Stimulated activated CD8-positive, alpha-beta memory T cell treated with anti-CD3 and anti-CD28 coated beads, Interleukin-7, amount 100 ng/mL, for 1 hour (primary cell): ENCODE measurements around the gene LRRC55.

Source experiments
- DNase-seq, 2 donors: peaks; one replicate each; pipeline ENCODE4 v3.0.0-alpha.2; 2020; ENCODE audit warnings: low read depth in 2 of 2

Gene LRRC55, protein sequence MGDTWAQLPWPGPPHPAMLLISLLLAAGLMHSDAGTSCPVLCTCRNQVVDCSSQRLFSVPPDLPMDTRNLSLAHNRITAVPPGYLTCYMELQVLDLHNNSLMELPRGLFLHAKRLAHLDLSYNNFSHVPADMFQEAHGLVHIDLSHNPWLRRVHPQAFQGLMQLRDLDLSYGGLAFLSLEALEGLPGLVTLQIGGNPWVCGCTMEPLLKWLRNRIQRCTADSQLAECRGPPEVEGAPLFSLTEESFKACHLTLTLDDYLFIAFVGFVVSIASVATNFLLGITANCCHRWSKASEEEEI

DNA sequence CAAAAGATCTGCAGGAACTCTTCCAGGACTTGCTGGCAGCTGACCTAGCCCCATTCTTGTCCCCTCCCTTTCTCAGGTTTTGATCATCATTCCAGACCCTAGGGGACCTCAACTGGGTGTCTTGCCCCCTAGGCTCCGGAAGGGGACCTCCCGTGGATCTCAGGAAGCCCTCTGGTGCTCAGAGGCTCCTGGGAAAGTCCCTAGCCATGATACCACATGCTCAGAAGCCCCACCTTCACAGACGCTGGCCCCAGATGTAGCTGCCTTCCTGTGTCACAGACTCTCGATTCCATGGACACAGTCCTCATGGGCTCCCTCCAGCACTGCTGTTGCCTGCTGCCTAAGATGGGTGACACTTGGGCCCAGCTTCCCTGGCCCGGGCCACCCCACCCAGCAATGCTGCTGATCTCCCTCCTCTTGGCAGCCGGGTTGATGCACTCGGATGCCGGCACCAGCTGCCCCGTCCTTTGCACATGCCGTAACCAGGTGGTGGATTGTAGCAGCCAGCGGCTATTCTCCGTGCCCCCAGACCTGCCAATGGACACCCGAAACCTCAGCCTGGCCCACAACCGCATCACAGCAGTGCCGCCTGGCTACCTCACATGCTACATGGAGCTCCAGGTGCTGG lies at the start of gene LRRC55:
Gene LRRC55, plus strand, starts transcription at position 276 of the 628 bp plus-strand sequence. Its CDS starts 70 bp downstream, at position 346.
- DNase-seq: no peak

DNA sequence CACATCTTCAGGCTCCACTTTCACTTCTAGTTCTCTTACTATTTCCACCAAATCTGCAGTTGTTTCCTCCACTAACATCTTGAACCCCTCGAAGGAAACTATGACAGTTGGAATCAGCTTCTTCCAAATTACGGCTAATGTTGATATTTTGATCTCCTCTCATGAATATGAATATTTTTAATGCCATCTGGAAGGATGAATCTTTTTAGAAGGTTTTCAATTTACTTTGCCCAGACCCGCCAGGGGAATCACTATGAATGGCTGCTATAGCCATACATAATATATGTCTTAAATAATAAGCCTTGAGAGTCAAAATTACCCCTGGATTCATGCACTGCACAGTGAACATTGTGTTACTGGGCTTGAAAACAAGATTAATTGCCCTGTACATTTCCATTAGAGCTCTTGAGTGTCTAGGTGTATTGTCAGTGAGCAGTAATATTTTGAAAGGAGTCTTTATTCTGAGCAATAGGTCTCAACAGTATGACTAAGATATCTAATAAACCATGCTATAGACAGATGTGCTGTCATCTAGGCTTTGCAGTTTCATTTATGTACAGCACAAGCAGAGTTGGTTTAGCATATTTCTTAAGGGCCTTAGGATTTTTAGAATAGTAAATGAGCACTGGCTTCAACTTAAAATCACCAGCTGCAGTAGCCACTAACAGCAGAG lies 48.3 kb upstream of the LRRC55 start:
- no peak for DNase-seq

DNA sequence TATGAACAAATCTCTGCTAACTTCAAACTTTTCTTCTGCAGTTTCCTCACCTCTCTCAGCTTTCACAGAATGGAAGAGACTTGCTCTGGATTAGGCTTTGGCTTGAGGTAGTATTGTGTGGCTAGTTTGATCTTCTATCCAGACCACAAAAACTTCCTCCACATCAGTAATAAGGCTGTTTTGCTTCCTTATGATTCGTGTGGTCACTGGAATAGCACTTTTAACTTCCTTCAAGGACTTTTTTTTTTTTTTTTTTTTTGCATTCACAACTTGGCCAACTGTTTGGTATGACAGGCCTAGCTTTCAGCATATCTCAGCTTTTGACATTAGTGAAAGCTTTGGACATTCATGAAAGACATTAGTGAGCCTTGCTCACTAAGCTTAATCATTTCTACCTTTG lies 47.5 kb upstream of the LRRC55 start:
- DNase-seq: no peak

DNA sequence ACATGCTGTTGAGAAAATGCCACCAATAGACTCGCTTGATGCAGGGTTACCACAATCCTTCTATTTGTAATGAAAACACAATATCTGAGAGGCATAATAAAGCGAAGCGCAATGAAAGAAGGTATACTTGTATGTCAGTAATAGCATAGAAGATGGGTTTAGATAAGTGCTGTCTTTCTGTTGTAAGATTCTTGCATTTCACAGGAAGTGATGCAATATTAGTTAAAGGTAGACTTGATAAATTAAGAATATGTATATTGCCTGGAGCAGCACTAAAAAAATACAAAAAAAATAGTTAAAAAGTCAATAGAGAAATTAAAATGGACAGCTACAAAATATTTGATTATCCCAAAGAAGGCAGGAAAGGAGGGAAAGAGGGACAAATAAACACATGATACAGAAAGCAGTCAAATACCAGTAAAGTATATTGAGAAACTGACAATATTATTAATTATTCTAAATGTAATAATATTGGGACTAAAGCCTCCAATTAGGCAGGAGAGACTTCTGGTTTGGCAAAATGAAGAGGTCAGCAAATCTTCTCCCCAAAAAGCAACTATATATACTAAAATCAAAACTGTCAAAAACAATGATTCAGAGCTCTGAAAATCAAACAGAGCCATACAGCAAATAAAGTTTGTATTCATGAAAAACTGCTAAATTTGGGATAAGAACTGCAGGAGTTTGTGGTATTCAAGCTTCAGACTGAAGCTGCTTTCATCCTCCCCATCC lies 46.6 kb upstream of the LRRC55 start:
- DNase-seq: no peak

DNA sequence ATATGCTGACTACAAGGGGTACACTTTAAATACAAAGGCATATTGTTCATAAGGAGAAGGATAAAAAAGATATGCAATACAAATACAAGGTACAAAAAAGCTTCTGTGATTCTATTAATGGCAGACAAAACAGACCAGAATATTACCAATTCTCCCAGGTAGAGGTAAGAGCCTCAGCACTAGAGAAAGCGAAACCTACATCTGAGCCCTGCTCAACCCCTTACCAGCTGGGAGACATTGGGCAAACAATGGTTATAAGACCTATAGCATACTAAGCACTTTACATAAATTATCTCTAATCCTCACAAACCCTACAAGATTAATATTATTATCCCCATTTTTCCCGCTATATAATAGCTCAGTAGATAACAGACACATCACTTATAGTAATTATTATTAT lies 41.2 kb upstream of the LRRC55 start:
- DNase-seq: no peak

DNA sequence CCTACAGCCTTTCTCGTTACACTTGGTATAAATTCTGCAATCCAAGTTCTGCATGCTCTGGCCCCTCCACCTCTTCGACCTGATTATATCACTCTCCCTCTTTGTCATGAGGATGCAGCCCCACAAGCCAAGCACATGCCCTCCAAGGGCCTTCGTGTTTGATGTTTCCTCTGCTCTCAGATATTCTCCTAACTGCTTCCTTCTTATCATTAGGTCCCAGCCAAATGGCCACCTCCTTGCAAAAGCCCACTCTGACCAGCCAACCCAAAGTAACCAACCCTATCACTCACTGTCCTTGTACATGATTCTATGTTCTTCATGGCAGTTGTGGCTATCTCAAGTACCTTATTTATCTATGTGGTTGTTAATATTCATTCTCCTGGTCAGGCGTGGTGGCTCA lies 38.3 kb upstream of the LRRC55 start:
- DNase-seq: no peak

DNA sequence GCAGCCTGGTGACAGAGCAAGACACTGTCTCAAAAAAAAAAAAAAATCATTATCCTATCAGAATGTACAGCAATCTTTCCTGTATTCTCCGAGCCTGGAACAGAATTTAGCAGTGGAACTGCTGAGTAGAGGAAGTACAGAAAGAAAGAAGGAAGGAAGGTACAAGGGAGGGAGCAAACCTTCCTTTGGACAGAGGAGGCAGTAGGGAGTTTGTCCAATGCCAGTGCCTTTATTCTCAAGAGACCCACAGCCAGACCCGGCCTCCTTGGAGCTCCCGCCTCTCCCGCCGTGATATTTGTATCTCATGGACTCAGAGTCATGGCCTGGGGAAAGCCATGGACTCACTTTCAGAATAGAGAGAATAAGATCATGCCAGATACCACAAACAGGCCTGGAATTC lies 37.7 kb upstream of the LRRC55 start:
- DNase-seq: no peak

DNA sequence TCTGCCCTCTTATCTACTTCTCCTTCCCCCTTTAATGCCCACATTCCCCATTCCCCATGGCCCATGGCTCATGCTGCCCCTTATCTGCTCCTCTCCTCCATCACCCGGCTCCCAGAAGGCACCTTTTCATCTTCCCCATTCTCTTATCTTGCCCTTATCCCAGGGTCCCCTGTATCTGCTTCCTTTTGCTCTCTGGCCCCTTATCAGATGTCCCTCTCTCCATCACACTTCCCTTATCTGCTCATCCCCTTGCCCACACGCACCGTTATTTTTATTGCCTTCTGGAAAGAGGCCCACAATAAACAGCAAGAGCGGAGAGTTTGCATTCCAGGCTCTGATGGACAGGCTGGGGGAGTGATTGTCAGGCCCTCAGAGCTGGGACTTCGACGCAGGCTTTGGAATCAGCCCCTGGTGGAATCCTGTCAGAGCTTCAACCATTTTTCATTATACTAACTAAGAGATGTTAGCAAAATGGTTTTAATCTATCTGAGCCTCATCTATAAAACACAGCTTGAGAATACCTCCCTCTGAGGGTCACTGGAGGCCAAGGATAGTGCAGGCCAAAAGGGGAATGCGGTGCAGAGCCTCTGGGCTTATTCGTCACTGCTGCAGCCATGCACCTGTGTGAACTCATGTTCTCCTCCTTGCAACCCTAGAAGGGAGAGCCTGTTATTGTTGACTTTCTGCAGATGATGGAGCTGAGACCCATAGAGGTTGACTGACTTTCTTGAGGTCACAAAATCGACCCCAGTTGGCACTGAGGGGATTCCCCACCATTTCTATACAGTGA lies 37.0 kb upstream of the LRRC55 start:
- no peak for DNase-seq

DNA sequence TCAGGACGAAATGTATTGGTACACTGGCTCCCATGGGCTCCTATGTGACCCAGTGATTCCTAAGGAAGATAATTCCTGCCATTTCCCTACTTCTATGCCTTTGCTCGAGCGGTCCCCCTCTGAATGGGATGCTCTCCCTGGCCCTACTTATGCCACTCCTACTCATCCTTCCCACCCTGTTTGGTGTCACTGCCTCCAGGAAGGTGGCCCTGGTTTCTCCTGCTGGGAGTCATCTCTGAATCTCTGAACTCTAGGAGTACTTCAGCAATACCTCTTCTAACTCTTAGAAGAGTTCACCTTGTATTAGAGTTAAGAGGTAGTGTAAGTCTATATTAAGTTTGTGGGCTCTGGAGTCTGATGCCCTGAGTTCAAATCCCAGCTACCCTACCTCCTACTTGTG lies 35.5 kb upstream of the LRRC55 start:
- DNase-seq: no peak

DNA sequence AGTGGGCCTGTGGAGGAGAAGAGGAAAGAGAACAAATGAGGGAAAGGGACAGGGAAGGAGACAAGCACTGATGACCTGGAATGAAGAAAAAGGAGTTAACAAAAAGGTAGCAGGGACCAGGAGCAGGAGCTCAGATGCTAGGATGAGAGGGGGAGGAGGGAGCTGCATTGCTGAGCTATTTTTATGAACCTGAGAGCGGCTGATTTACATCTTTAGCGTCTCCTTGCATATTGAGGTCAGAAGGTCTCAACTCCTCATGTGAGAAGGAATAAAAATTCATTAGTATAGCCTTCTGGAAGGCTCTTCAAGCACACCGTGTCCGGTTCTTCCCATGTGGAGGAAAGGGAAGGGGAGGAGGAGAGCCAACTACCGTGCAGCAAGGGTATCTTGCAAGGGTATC lies 33.1 kb upstream of the LRRC55 start:
- no peak for DNase-seq

DNA sequence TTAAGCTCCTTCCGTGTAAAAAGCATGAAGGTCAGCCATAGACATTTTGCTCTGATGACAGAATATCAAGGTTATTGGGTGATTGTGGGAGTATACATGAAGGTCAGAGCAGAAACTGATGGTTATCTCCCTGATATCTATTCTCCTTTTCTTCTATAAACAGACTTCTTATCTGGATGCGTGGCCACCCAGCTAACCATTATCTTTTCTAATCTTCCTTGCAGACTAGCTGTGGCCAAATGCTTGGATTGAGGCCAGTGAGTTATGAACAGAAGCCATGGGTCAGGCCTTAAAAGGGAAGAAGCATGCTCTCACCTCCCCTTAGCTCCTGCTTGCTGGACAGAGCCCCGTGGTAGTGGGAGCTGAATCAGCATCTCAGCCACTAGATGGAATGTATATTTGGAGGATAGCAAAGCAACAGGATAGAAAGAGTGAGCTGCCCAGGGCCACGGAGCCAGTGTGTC lies 31.3 kb upstream of the LRRC55 start:
- no peak for DNase-seq

DNA sequence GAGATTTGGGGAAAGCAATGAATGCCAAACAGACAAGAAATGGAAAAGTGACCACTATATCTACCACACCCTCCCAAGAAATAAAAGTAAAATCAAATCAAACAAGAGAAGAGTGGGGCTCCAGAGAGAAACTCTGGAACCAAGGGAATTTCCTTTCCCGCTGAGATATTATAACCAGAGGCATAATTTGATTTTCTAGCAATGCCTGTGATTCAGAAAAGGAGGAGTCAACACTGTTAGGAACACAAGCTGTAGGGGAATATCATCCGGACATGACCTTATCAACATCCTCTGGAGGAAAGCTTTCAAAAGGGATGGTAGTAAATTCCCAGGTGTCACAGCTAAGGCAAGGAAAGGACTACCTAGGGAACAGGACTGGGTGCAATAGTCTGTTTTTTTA lies 29.6 kb upstream of the LRRC55 start:
- DNase-seq: no peak

DNA sequence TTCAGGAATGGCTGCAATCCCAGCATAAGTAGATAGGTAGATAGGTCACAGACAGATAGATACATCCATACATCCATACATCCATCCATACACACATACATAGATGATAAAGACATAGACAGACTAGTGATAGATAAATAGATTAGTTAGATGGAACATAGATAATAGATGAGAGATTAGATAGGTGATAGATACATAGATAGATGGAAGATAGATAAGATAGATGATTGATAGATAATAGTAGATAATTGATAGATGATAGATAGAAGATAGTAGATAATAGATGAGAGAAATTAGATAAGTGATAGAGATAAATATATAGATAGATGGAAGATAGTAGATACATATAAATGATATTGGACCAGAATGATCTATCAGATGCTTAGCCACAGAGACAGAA lies 28.3 kb upstream of the LRRC55 start:
- no peak for DNase-seq

DNA sequence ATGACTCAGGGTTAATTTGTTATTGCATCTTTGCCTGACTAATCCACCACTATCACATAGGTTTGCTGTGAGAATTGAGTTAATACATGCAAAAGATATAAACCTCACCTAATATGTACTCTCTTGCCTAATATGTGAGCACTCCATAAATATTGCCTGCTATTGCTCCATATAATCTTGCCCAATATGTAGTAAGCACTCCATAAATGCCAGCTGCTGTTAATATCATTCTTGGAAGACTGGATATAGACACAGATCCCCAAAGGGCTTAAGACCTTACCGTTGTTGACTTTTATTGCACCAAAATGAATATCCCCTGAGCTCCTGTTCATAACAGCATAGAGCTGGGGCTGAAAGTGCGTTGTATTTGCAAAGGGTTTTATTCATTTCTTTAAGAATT lies 27.0 kb upstream of the LRRC55 start:
- no peak for DNase-seq

DNA sequence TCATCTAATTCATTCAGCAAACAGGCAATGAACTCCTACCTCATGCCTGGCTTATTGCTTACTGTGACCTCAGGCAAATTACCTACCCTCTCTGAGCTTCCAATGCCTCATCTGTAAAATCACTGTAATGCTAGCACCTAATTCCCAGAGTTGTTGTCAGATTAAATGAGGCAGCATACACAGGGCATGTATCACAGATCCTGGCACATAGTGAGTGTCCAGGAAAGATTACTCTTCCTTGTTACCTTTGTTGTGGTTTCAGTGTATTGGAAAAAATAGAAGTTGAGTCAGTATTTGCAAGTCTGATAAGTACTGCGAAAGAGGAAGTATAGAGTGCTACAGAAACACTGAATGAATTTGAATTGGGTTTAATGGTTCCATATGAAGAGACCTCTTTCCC lies 26.4 kb upstream of the LRRC55 start:
- DNase-seq: no peak

DNA sequence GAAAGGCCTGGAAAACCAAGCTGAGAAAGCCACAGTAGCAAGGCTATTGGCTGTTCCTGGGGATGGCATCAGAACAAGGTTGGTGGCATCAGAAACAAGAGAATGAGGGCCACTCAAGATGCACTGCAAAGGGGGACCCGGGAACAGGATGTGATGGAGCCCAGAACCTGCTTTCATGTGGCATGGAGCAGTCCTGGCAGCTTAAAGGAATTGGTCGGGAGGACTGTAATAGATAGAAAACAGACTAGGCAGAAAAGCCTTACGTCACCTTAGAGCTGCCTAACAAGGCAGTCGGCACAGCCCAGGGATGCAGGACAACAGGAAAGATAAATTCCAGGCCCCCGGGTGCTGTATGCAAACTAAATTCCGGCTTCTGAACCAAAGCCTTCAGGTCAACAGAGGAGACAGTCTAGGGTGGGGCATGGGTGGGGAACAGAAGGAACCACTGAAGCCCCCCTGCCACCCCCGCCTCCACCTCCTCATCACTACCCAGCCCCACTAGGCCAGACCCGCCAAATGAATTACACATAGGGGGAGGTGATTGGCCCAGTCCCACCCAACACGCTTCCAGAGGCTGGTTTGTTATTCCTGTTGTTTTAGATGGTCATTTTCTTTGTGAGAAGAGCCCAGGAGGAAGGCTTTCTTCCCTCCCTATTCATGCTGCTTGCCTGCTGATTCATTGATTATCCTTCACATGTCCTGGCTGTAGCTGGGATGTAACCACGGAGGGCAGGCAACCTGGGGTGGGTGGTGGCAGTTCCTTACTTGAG lies 25.7 kb upstream of the LRRC55 start:
- DNase-seq: no peak

DNA sequence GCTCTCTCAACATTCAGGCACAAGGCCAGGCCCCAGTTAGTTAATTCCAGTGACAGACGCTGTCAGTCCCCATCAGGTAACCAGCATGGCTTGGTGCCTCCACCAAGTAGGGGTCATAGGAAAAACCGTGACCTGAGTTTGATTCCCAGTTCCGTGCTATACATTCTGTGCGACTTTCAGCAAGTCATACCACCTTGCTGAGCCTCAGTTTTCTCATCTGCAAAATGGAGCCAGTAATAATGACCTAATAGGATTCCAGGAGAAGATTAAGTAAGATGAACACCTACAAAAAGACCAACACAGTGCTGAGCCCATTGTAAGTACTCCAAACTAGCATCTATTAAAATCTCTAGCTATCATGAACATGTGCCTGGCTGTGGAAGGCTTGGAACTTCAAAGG lies 24.8 kb upstream of the LRRC55 start:
- DNase-seq: no peak

DNA sequence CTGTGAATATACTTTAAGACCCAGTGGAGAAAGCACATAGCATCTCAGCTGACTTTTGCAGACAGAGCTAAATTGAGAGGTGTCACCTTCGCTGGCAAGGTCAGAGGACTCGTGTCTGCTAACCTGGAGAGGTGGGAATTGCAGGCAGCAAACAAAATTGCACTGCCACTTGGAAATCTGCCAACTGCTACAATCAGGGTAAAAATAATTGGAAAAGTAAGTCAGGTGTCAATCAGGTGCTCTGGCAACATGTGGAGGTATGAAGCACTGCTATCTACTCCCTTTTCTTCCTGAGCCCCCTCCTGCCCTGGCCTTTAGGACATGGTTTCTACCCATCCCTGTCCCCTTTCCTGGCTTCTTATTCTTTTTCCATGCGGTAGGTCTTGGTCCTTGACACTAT lies 24.1 kb upstream of the LRRC55 start:
- DNase-seq: no peak

DNA sequence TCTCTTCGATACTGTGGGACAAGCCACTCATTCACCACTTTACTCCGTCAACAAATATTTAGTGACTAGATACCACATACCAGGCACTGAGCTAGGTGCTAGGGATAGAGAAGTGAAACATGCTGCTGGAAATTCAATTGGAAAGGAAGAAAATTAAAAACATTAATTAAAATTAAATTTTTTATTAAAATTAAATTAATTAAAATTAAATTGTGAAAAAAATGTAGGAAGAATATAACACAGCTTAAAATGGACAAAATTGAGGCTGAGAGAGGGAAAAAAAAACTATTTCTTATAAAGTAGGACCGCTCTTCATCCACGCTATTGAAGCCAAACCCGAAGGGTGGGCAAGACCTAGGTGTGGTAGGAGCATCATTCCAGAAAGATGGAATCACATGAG lies 23.6 kb upstream of the LRRC55 start:
- DNase-seq: no peak

DNA sequence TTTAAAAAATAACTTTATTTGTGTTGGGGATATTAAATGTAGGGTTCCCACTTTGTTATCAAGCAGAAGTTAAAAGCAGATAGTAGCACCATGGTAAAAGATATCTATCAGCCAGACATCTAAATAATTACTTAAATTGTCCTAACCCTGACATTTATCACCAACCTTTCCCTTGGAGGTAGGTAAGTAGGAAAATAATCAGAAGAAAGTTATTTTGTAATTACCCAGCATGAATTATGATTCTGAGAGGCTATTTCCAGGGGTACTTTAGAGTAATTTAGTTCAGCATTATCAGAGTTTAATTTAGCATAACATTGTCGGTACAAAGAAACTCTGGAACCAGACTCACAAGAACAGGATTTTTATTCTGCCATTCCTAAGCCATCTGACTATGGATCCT lies 23.2 kb upstream of the LRRC55 start:
- no peak for DNase-seq

DNA sequence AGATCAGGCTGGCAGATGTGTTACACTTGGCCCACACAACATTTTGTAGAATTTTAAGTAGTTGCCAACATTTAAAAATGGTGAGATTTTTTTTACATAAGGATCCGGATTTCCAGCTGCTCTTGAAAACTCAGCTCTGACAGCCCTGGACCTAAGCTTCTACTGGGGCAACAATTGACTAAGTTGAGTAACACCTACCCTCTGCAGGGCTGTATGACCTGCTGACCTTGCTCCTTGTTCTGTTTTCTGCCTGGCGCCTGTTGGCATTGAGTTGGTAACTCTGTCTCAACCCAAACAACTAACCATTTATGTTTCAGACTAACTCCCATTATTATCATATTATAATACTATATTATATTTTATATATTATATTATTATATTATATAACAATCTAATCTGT lies 21.1 kb upstream of the LRRC55 start:
- no peak for DNase-seq
